Suppressor macrophage (primary cell): Measurements from ENCODE around the gene TFCP2L1.

Experiments used
- DNase-seq, 4 experiments: peaks; one replicate each; pipeline ENCODE4 v3.0.0-alpha.2; 2020 to 2022

The TFCP2L1 gene

GRCh38 chr2:121218386-121218938 lies 66.5 kb downstream of the TFCP2L1 start:
- DNase-seq: no peak

DNA sequence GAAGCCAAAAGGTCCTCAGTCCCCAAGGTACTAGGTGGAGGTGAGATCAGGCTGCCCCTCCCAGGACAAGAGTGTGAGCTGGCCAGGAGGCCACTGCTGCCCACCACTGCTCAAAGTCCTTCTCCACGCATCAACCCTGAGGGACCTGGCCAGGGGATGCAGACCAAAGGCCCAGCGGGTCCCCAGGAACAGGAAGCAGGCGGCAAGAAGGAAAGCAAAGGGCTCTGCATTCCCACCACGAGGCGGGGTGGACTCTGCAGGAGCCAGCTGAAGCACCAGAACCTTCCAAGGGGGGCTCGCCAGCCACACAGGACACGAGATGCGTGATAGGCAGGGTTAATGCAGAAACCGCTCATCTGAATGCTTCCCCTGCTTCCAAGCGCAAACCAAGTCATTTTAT lies 67.4 kb downstream of the TFCP2L1 start:
- DNase-seq: no peak

DNA sequence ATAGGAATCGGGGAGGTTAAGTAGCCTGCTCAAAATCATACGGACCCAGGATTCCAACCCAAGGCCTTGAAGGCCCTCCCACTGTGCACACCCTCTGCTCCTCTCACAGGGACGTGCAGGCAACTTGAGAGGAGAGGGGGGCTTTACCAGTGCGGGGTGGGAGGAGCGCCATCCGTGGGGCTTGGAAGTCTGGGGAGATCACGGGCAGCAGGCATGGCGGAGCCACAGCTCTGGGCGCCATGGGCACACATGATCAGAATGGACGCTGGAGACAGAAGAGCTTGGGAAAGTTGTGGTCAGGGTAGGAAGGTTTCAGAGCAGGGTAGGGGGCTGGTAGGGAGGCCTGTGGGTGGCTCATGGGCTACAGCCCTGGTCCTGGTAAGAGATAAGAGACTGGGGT lies 70.7 kb downstream of the TFCP2L1 start:
- DNase-seq: no peak

GRCh38 chr2:121213386-121213785 lies 71.6 kb downstream of the TFCP2L1 start:
- no peak for DNase-seq

DNA sequence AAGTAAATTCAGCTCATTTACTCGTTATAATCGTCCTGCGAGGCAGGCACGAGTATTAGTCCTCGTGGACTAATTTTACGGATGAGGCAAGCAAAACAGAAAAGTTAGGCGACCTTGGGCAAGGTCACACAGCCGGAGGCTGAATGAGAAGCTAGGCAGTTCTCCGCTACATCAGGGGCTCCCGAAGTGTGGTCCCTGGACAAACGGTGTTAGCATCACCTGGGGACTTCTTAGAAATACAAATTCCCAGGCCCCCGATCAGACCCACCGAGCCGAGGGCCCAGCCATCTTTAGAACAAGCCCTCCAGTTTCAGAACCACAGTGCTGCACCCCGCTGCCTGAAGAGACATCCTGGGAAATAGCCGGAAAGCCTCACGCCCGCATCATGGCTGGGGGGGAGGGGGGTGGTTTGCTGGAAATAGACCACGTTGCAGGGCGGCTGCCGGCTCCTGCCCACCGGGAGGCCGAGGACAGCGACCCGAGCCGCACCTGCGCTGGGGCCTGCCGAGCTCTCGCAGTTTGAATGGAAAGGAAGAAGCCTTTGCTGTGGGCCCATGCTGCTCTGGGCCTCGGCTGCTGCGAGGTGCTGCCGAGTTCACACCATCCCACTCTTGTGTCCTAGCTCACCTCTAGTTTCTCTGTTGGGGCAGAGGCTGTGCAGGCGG lies 72.2 kb downstream of the TFCP2L1 start:
- DNase-seq: no peak

GRCh38 chr2:121211689-121212151 lies 73.3 kb downstream of the TFCP2L1 start:
- no peak for DNase-seq

DNA sequence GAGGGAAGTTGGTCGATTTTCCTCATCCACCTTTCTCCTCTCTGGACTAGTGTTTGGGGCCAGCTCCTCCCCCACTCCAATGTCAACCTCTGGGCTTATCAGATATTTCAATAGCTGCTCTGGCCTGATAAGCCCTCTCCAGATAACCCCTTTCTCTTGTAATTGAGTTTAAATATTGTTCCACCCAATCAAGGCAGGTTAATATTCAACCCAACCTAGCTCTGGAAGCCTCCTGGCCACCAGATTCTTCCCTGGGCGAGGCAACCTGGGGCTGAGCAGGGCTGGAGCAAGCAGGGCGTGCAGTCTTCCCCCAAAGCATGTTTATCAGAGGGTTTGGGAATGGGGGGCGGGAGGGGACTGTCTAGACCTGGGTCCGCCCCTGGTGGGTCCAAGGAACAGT lies 73.8 kb downstream of the TFCP2L1 start:
- DNase-seq: no peak

DNA sequence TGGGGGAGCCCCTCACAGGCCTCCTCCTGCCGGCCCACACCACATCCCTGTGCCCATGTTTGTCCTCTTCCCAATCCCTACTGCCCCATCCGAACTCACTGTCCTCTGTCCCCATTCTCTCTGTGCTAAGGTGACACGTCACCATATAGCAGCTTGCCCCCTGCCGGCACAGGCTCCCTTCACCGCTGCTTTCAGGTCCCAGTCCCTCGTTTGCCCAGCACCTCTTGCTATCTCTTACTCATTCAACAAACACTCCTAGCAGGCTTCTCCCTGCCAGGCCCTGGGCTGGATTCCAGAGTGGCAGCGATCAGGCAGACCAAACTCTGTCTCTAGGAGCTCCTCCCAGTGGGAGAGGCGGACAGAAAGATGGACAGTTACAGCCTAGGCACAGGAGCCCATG lies 74.3 kb downstream of the TFCP2L1 start:
- no peak for DNase-seq

DNA sequence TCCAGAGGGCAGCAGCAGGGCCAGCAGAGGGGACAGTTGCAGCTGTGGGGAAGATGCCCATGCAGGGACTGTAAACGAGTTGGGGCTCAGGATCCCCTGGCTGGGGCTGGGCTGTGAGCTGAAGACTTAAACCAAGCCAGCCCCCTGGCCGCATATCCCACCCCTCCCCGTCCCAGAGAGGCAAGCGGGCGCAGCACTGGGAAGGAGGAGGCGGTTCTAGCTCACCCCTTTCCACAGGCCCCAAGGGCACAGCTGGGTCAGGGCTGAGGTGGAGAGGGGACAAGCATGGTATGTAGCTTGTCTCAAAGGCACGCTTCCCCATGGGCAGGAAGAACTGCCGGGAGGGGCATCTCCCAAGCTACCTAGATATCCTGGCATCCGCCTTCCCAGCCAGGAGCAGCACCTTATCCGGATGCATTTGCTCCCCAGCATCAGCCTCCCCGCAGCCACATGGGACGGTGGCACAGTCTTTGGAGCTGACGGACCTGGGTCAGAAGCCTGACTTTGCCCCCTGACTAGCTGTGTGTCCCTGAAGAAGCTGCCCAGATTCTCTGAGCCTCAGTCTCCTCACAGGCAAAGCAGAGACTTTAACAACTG lies 75.9 kb downstream of the TFCP2L1 start:
- no peak for DNase-seq

- DNase-seq: no peak
These were observed 77.5 kb downstream of the TFCP2L1 start for GRCh38 chr2:121207494-121207893.

DNA sequence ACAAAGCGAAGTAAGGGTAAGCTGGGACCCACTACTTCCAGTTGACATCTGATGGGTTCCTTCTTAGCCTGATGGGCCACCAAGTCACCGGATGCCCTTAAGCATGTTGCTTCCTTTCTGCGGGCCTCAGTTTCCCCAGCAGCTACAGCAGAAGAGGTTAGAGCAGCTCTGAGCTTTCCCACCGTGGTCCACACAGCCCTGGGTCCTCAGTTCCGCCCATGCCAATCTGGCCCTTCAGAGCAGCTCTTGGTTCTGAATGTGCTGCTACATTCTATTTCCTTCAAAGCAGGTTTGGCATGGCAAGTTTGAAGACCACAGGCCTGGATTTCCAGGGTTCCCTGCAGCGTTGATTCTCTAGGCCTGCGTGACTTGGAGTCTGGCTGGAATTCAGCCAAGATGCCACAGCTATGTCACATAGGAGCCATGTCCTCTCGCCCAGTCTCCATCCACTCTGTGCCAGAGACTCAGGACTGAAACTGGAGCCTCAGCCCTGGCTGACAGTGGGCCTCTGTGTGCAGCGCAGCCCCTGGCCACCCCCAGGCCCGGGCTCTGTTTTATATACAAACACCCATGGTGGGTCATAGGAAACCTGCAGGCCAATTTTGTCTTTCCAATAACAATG lies 79.6 kb downstream of the TFCP2L1 start:
- no peak for DNase-seq

GRCh38 chr2:121203591-121204249 lies 81.3 kb downstream of the TFCP2L1 start:
- peak; percentile 27 to 49 (median 46) for DNase-seq

DNA sequence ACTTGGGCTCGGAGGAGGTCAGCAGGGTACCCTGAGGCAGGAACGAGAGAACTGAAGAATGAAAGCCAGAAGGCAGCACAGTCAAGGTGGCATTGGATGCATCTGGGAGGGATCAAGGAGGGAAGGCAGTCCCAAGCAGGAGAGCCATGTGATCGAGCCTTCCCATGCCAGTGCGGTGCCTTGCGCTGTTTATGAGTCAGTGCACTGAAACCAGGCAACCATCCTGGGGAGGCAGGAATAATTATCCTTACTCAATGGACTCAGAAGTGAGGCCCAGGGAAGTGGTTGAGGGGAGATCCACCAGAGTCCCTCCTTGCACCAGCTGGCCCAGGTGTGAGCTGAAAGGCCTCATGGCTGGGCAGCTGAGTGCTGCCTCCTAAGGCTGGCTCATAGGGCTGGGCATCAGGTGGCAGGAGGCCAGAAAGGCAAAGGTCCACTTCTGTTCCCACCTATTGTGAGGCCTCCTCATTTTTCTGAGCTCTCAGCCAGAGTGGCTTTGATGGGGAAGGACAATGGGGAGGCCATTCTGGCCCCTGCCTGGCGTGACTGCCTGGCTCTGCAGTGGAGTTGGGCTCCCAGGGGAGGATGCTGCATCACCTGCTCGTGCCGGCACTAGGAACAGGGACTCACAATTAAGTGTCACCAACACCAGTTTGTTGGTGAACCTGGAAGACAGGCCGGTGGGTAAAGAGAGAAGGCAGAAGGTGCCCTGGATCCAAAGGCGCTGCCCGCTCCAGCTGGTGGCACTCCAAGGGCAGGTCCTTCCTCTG lies 82.3 kb downstream of the TFCP2L1 start:
- DNase-seq: no peak

DNA sequence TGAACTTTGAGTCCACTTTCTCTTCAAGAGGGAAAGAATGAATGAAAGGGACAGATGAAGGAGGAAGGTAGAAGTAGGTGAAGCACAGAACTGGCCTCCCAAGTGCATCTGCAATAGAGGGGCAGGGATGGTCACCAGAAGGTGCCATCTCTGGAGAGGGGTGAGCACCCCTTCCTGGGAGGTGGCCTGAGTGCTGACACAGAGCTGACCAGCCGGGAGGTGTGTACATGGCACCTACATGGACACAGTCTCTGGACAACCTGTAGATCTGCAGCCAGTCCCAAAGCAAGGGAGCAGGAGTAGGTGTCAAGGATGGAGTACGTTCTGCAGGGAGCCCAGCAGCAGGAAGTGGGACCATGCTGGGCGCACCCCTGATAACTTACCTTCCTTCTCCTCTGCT lies 83.2 kb downstream of the TFCP2L1 start:
- DNase-seq: no peak

DNA sequence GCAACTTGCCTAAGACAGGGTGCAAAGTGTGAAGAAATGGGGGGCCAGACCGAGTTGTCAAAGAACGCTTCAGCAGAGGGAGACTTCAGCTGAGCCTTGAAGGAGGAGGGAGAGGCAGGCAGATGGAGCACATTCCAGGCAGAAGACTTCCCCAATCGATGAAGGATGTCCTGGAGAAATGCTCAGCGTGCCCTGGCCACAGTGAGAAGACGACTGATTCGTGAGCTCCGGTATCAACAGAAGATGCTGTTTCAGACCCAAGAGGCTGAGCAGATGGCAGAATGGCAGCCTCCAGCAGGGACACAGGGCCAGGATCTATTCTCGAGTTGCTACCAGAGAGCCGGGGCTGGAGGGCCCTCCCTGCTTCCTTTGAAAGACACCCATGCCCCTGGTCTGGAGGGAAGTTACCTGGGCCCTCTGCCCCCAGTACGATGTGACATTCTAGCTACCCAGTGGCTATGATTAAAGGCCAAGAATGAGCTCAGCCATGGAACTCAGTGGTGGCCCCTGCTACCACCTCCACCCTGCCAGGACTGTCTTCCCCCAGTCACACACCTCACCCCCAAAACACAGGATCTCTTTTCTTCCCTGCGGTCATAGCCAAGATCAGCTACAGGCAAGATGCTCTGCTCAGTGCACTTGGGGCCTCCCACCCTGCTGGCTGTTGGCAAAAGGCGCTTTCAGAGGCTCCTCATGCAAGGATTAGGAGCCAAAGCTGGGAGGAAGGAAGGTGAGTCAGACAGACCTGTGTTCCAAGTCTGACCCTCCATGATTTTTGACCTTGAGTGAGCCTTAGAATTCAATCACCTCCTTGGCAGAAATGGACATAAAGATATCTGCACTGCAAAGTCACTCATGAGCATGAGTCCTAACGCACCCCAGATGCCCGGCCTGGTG lies 84.3 kb downstream of the TFCP2L1 start:
- no peak for DNase-seq

DNA sequence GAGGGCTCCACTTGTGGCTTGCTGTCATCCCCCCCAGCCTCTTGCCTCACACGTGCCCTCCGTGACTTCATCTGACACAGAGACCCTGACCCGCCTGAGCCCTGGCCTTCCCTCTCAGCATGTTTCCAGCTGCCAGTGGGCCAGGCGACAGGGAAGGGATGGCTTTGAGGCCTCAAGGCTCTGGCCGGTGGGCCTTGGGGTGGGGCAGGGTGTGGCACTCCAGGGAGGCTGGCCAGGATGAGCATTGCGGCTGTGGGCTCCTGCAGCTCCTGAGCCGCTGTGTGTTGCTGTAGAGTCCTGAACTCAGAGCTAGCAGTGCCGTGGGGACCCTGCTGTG lies 85.0 kb downstream of the TFCP2L1 start:
- no peak for DNase-seq

DNA sequence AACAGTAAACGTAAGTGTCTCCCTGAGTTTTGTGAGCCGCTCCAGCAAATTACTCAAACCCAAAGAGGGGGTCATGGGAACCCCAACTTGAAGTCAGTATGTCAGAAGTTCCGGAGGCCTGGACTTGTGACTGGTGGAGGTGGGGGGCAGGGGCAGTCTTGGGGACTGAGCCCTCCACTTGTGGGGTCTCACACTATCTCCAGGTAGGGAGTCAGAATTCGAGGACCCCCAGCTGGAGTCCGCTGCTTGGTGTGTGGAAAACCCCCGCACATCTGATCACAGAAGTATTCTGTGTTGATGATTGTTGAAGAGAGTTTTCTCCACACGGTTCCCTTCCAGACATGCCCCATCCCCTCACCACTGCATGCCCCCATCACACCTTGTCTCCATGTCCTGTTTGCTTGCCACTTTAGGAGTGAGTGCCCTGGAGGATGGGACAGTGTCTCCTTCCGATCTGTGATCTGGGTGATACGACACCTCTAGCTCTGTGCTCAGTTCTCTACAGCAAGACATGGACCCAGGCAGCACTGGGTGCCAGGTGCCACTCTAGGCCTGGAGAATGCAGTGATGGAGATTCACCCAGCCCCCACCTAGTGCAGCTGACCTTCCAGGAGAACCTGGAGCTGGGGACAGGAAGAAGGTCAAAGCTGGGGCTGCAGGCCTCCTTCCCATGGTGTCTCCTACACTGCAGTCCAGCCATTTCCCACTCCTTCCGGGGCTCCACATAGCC lies 85.6 kb downstream of the TFCP2L1 start:
- no peak for DNase-seq

GRCh38 chr2:121197369-121198091 lies 87.5 kb downstream of the TFCP2L1 start:
- DNase-seq: peak; percentile 88 to 95 (median 94)

DNA sequence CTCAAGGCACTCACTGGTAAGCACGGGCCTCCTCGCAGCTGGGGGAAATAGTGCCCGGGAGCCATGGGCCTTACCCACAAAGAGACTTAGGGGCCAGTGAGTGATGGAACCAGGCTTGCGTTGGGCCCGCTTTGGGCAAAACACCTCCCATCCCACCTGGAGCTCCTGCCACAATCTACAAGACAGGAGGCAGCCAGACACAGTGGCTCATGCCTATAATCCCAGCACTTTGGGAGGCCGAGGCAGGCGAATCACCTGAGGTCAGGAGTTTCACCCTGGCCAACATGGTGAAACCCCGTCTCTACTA lies 88.2 kb downstream of the TFCP2L1 start:
- no peak for DNase-seq

- DNase-seq: no peak
These were observed 88.7 kb downstream of the TFCP2L1 start for GRCh38 chr2:121196132-121196848.
